Stomach (tissue), 9 donors: ENCODE results near the gene DGKD. TPM values are rescaled to one million over a fixed set of nuclear protein-coding genes. Genes with fewer than 3 reads are reported as not detected.

Experiments
- DNase-seq, 2 donors: peaks; one replicate each; pipeline versions ENCODE4 v3.0.0 to v3.0.0-alpha.2; 2013 to 2019
- H3K27ac ChIP-seq, 5 donors: fragments of 200-600 bp in 4 of 5; sonication (generic) in 4 of 5; one replicate each; pipeline ENCODE4 v1.5.1; 2013 to 2019; ENCODE audit warnings: mild to moderate bottlenecking in 1 of 5, moderate library complexity in 1 of 5
- H3K27me3 ChIP-seq, 3 donors: fragments of 200-600 bp; sonication (generic); one replicate each; pipeline ENCODE4 v1.5.1; 2017 to 2019; ENCODE audit warnings: mixed run types in 1 of 3
- H3K36me3 ChIP-seq, 4 donors: fragments of 200-600 bp; sonication (generic); 1 replicate in 3 of 4; 2 replicates in 1 of 4; pipeline ENCODE4 v1.5.1; 2016 to 2019
- H3K4me1 ChIP-seq, 4 donors: fragments of 200-600 bp; sonication (generic); one replicate each; pipeline ENCODE4 v1.5.1; 2016 to 2019
- H3K4me3 ChIP-seq, 4 donors: fragments of 200-600 bp; sonication (generic) in 3 of 4; one replicate each; pipeline ENCODE4 v1.5.1; 2016 to 2019; ENCODE audit warnings: mild to moderate bottlenecking in 1 of 4
- H3K9me3 ChIP-seq, 4 donors: fragments of 200-600 bp; sonication (generic); one replicate each; pipeline ENCODE4 v1.5.1; 2016 to 2019
- CTCF ChIP-seq, 7 experiments: fragments of 450-650 bp in 4 of 7; fragments of 200-600 bp in 3 of 7; sonication (generic) in 3 of 7; IDR thresholded peaks; one replicate each; pipeline ENCODE4 v1.5.1; 2016 to 2019; ENCODE audit warnings: antibody characterized with exemption in 7 of 7, control low read depth in 2 of 7, mild to moderate bottlenecking in 1 of 7
- EP300 ChIP-seq: sonication (generic); formaldehyde crosslinking; IDR thresholded peaks from one replicate; pipeline ENCODE4 v1.6.1; 2017; ENCODE audit warnings: antibody characterized with exemption
- POLR2A ChIP-seq, 4 donors: fragments of 450-650 bp; IDR thresholded peaks; one replicate each; pipeline ENCODE4 v1.6.1; 2016; ENCODE audit warnings: antibody characterized with exemption in 4 of 4, control low read depth in 2 of 4, mild to moderate bottlenecking in 1 of 4, moderate library complexity in 1 of 4
- POLR2AphosphoS5 ChIP-seq, 3 donors: sonication (generic); formaldehyde crosslinking; IDR thresholded peaks; one replicate each; pipeline ENCODE4 v1.6.1; 2016; ENCODE audit warnings: antibody characterized with exemption in 3 of 3
- WGBS, 5 donors: extraction: QIAGEN DNeasy Blood & Tissue Kit in 3 of 5; methylation state at CpG; one replicate each; pipeline versions ENCODE4 v1.1.5 to v1.1.7; 2013 to 2018; 5-methylcytosine and 5-hydroxymethylcytosine counted together
- intact Hi-C: fragments of 100-400 bp; cut with DNase I; formaldehyde crosslinking; loops from one replicate; pipeline ENCODE4 v1.15.1; 2023; ENCODE audit warnings: low total_unique reads
- polyA plus RNA-seq, 3 donors: library from polyadenylated mRNA; stranded (reverse); fragments of 200-250 nt; gene quantifications; one replicate each; pipeline ENCODE4 v1.2.3, GENCODE V29; 2013
- total RNA-seq, 5 donors: library from RNA; depleted of rRNA; stranded (reverse); fragments of >200 nt; gene quantifications; one replicate each; pipeline versions ENCODE4 v1.1.0 to v1.2.3, GENCODE V29; 2014 to 2016
- donor health status: healthy with polysubstance abuse.
- donor health status: Bipolar disorder and iron deficiency.
- donor health status: healthy.

Gene DGKD
- total and polyA plus RNA-seq, 8 donors, result 21.9 to 471 (median 202) TPM

- intact Hi-C loops, result loop anchor here (10.0 kb wide), 1 partner anchor 93 kb away; no protein-coding TSS in a partner anchor
- Histone ChIP-seq H3K9me3 (no peaks in the 10 kb centered on the region), H3K4me3 (no peak overlapping the region), H3K36me3 (no peaks in the 10 kb centered on the region), H3K27ac (no peak overlapping the region), H3K27me3 (no peaks in the 10 kb centered on the region), H3K4me1 (peaks cover 31 to 74% (median 43%) of the 10 kb centered on the region in 4 donors)
- WGBS, 5 donors, result 95 to 98% (median 95%) methylated on average over 25 of the region's 25 CpGs
- TF ChIP-seq POLR2AphosphoS5 (IDR thresholded peaks at IDR 0.05) (no peak), POLR2A (IDR thresholded peaks at IDR 0.05) (no peak), CTCF (IDR thresholded peaks at IDR 0.05) (no peak), EP300 (no peak)
- DNase-seq, result no peak
Observed at GRCh38 chr2:233352141-233352842, 2.0 kb upstream of the DGKD start.

DNA sequence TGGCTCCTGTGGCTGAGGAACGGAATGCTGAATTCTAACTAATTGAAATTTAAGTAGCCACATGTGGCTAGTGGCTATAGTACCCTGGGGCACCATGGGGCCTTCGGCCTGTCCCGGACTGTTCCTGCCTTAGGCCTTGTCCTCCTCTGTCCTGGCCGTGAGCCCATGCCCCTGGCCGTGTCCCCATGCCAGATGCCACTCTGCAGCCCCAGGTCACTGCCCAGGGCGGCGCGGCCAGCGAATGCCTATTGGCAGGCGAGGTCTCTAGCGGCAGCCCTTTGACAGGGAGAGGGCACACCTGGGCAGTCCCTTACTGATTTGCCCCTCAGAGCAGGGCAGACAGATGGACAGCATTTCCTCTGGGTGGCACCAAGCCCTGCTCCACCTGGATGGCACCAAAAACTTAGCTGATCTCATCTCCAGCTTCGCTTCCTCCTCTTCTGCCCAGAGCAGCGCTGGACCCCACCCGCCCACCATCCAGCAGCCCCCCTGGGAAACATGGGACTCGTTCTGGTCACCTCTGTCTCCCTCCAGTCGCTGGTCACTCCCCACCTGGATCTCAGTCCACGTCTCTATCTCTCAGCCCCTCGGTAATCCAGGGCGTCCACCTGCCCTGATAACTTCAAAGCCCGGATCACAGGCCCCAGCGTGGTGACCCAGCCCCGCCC is 1.1 kb upstream of the DGKD start:
- Histone ChIP-seq H3K27ac (peak overlapping the region; percentile 68 to 82 (median 81)), H3K4me3 (peak overlapping the region; percentile 67 to 98 (median 83)), H3K9me3 (no peaks in the 10 kb centered on the region), H3K36me3 (no peaks in the 10 kb centered on the region), H3K4me1 (peaks cover 31 to 83% (median 46%) of the 10 kb centered on the region in 4 donors), H3K27me3 (no peaks in the 10 kb centered on the region)
- peak in 1 of 2 donors; percentile 39 for DNase-seq
- TF ChIP-seq EP300 (no peak), POLR2AphosphoS5 (IDR thresholded peaks at IDR 0.05) (no peak), POLR2A (IDR thresholded peaks at IDR 0.05) (no peak), CTCF (IDR thresholded peaks at IDR 0.05) (no peak)
- intact Hi-C loops, result loop anchor here (10.0 kb wide), 1 partner anchor 92 kb away; no protein-coding TSS in a partner anchor
- WGBS, 5 donors, result 55 to 61% (median 58%) methylated on average over 15 to 22 of the region's 22 CpGs

DNA sequence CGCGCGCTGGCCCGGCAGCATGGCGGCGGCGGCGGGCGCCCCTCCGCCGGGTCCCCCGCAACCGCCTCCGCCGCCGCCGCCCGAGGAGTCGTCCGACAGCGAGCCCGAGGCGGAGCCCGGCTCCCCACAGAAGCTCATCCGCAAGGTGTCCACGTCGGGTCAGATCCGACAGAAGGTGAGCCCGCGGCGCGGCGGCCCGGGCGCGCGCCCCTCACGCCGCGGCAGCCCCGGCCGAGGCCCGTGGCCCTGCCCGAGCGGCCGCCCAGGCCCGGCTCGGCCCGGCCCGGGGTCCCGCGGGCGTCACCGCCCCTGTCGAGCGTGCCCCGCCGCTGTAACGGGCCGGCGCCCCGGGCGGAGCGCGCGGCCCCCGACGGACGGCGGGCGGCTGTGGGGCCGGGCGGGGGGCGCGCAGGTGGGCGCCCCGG is 218 bp downstream of the DGKD start:
- intact Hi-C loops, result loop anchor here (10.0 kb wide), 1 partner anchor 90 kb away; no protein-coding TSS in a partner anchor
- Histone ChIP-seq H3K27me3 (no peaks in the 10 kb centered on the region), H3K4me3 (peak overlapping the region; percentile 67 to 98 (median 83)), H3K9me3 (no peaks in the 10 kb centered on the region), H3K27ac (peak overlapping the region in 3 of 5 donors; percentile 76 to 87 (median 82)), H3K36me3 (no peaks in the 10 kb centered on the region), H3K4me1 (peaks cover 25 to 78% (median 43%) of the 10 kb centered on the region in 4 donors)
- WGBS, 5 donors, result 0 to 5% (median 1%) methylated on average over 2 to 77 of the region's 77 CpGs
- DNase-seq, result no peak
- TF ChIP-seq EP300 (no peak), CTCF (IDR thresholded peaks at IDR 0.05) (no peak), POLR2A (IDR thresholded peaks at IDR 0.05) (no peak), POLR2AphosphoS5 (IDR thresholded peaks at IDR 0.05) (no peak)

GRCh38 chr2:233354971-233355574 is 779 bp downstream of the DGKD start:
- H3K27ac ChIP-seq, result peak overlapping the region; percentile 15 to 74 (median 57)
- WGBS, 5 donors, result 2 to 5% (median 4%) methylated on average over 15 to 46 of the region's 46 CpGs
- H3K27me3 ChIP-seq, result no peaks in the 10 kb centered on the region
- H3K4me3 ChIP-seq, result peak overlapping the region; percentile 67 to 98 (median 83)
- TF ChIP-seq CTCF (IDR thresholded peaks at IDR 0.05) (no peak), POLR2AphosphoS5 (IDR thresholded peaks at IDR 0.05) (no peak), EP300 (no peak), POLR2A (IDR thresholded peaks at IDR 0.05) (no peak)
- H3K9me3 ChIP-seq, result no peaks in the 10 kb centered on the region
- no peaks in the 10 kb centered on the region for H3K36me3 ChIP-seq
- DNase-seq, result peak; percentile 60 to 72
- H3K4me1 ChIP-seq, result peaks cover 25 to 72% (median 40%) of the 10 kb centered on the region in 4 donors
- intact Hi-C loops, result loop anchor here (10.0 kb wide), 1 partner anchor 90 kb away; no protein-coding TSS in a partner anchor
